Skin epidermis (tissue), 12 donors: Measurements from ENCODE around the gene ELMOD1.
A peak's percentile ranks its signal among the peaks of the same experiment; 100 is the strongest.
"Not testable (repeated sequence)": the region's sequence is repeated elsewhere in the genome, so short reads cannot be mapped to it uniquely, and the experiment has no call there.

Experiments used
- H3K27ac ChIP-seq, 21 experiments: fragments of 200-600 bp; sonication (generic) in 11 of 21; one replicate each; pipeline ENCODE4 v1.5.0; 2020; ENCODE audit warnings: mild to moderate bottlenecking in 3 of 21, inconsistent platforms in 2 of 21, moderate library complexity in 2 of 21
- H3K4me3 ChIP-seq, 7 experiments: fragments of 200-600 bp; sonication (generic) in 2 of 7; one replicate each; pipeline ENCODE4 v1.5.0; 2020; ENCODE audit warnings: inconsistent platforms in 2 of 7, mild to moderate bottlenecking in 2 of 7, moderate library complexity in 1 of 7

ELMOD1 gene

GRCh38 chr11:107590460-107591377 is at the start of gene ELMOD1:
TSS of gene ELMOD1 (plus strand) at chr11:107591147. CDS start at chr11:107618190, 27,043 bp downstream.
- Histone ChIP-seq H3K27ac (peak within 1 kb of the TSS in 5 of 21 experiments; percentile 3 to 52 (median 30)), H3K4me3 (peak within 1 kb of the TSS; percentile 37 to 55 (median 42))

- H3K4me3 ChIP-seq: no peak overlapping the region
- H3K27ac ChIP-seq: peak overlapping the region in 6 of 21 experiments; percentile 25 to 59 (median 36)
Measured at GRCh38 chr11:107545101-107545514, 45.8 kb upstream of the ELMOD1 start.

GRCh38 chr11:107547961-107548360 is 43.0 kb upstream of the ELMOD1 start:
- Histone ChIP-seq H3K27ac (no peak overlapping the region), H3K4me3 (no peak overlapping the region)

GRCh38 chr11:107549253-107549953 is 41.5 kb upstream of the ELMOD1 start:
- Histone ChIP-seq H3K27ac (no peak overlapping the region), H3K4me3 (no peak overlapping the region)

- H3K27ac ChIP-seq: no peak overlapping the region
- H3K4me3 ChIP-seq: no peak overlapping the region
Measured at GRCh38 chr11:107549954-107550285, 41.0 kb upstream of the ELMOD1 start.

GRCh38 chr11:107550304-107550703 is 40.6 kb upstream of the ELMOD1 start:
- no peak overlapping the region for H3K4me3 ChIP-seq
- H3K27ac ChIP-seq: no peak overlapping the region

GRCh38 chr11:107561688-107562087 is 29.3 kb upstream of the ELMOD1 start:
- peak overlapping the region in 3 of 21 experiments; percentile 48 to 72 (median 59) for H3K27ac ChIP-seq
- no peak overlapping the region for H3K4me3 ChIP-seq

- H3K4me3 ChIP-seq: no peak overlapping the region
- peak overlapping the region in 15 of 21 experiments; percentile 7 to 72 (median 38) for H3K27ac ChIP-seq
Measured at GRCh38 chr11:107562647-107563208, 28.2 kb upstream of the ELMOD1 start.

- Histone ChIP-seq H3K27ac (peak overlapping the region in 6 of 21 experiments; percentile 8 to 72 (median 28)), H3K4me3 (no peak overlapping the region)
Measured at GRCh38 chr11:107563702-107564101, 27.2 kb upstream of the ELMOD1 start.

- H3K4me3 ChIP-seq: peak overlapping the region; percentile 54 to 87 (median 78)
- peak overlapping the region in 19 of 21 experiments; percentile 73 to 93 (median 86) for H3K27ac ChIP-seq
Measured at GRCh38 chr11:107564877-107565218, 26.1 kb upstream of the ELMOD1 start.

GRCh38 chr11:107565219-107565937 is 25.6 kb upstream of the ELMOD1 start, which contains the start of gene ALKBH8:
TSS of gene ALKBH8 (minus strand) at chr11:107565735. CDS start at chr11:107560893, 4,842 bp downstream.
- H3K4me3 ChIP-seq: peak within 1 kb of the TSS; percentile 54 to 87 (median 78)
- H3K27ac ChIP-seq: peak within 1 kb of the TSS in 20 of 21 experiments; percentile 73 to 93 (median 86)

GRCh38 chr11:107565955-107566501 is 24.9 kb upstream of the ELMOD1 start:
- H3K4me3 ChIP-seq: peak overlapping the region; percentile 54 to 87 (median 78)
- peak overlapping the region in 20 of 21 experiments; percentile 73 to 93 (median 86) for H3K27ac ChIP-seq

- no peak overlapping the region for H3K27ac ChIP-seq
- no peak overlapping the region for H3K4me3 ChIP-seq
Measured at GRCh38 chr11:107566569-107566968, 24.4 kb upstream of the ELMOD1 start.

- Histone ChIP-seq H3K27ac (no peak overlapping the region), H3K4me3 (no peak overlapping the region)
Measured at GRCh38 chr11:107567739-107568335, 23.1 kb upstream of the ELMOD1 start.

GRCh38 chr11:107570015-107570414 is 20.9 kb upstream of the ELMOD1 start:
- no peak overlapping the region for H3K27ac ChIP-seq
- H3K4me3 ChIP-seq: no peak overlapping the region

GRCh38 chr11:107573438-107573837 is 17.5 kb upstream of the ELMOD1 start:
- Histone ChIP-seq H3K4me3 (no peak overlapping the region), H3K27ac (no peak overlapping the region)

- H3K27ac ChIP-seq, H3K4me3 ChIP-seq: not testable (repeated sequence)
Measured at GRCh38 chr11:107576497-107577345, 14.2 kb upstream of the ELMOD1 start.

- no peak overlapping the region for H3K27ac ChIP-seq
- H3K4me3 ChIP-seq: no peak overlapping the region
Measured at GRCh38 chr11:107577346-107577711, 13.6 kb upstream of the ELMOD1 start.
